NT2/D1 (cell line): ENCODE data around the gene LUC7L2.

ENCODE experiments used
- YY1 ChIP-seq: IDR thresholded peaks from 2 replicates; pipeline ENCODE4 v1.6.1; 2011; ENCODE audit not compliant: insufficient read length, insufficient read depth
- ZNF274 ChIP-seq: IDR thresholded peaks from 2 replicates; pipeline ENCODE4 v1.6.1; 2011; ENCODE audit warnings: mild to moderate bottlenecking, low read depth, low read length

GRCh38 chr7:139446051-139446890 lies 86.6 kb downstream of the LUC7L2 start:
- TF ChIP-seq ZNF274: no peak
- no peak for TF ChIP-seq YY1
